ENCODE measurements around the gene PCYOX1L.

PCYOX1L gene

DNA sequence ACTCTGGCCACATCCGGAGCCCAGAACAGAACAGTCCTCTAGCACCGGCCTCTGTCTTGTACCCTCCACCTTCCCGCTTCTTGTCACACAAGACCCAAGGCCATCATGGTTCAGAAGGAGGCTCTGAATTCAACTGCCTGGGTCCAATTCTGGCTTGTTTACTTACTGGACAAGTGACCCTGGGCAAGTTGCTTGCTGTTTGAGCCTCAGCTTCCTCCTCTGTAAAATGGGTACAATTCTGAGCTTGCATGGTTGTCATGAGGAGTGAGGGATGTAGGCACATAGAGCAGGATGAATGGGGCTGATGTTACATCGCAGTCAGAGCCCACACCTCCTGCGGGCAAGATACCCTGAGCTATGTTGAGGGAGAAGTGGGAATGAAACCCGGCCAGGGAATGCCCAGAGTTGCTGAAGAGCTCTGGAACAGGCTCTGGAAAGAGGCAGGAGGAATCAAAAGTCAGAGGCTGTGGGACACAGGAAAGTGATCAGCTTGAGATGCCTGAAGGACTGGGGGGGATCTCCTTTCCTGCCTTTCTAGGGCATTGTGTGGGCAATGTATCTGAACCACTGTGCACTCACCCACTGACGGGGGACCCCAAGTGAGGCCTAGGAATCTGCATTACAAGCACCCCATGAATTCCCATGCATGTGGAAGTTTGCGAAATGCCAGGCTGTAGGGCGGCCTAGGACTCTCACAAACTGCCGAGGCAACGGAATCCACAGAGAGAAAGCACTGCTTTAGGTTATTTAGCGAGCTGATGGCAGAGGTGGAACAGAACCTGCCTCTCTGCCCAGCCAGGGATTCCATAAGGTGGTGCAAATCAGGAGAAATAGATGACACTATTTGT lies 50.6 kb downstream of the PCYOX1L start:
- DNase-seq = no peak

DNA sequence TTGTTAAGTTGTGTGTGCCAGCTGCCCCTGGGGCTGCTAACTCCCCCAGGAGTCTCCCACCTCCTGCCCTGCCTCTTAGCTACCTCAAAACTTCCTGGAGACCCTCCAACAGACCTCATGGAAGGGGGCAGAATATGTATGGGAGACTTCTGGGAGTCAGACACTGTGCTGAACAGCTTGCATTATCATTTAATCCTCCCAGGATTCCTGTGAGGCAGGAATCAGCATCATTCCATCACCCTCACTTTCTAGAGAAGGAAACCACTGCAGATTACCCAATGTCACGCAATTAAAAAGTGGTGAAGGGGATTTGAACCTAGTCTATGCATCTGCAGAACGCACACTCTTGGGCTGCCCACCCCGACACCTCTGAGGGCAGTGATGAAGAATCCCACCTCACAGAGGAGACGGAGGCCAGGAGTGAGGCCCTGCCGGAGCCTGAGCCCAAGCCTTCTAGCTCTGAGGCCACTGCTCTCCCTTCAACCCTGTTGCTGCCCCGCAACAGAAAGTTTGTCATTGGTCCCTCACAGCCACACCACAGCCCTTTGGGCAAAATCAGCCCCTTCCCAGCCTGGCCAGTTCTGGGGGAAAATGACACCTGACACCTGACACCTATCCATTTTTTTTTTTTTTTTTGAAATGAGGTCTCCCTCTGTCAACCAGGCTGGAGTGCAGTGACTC lies 51.6 kb downstream of the PCYOX1L start:
- no peak for DNase-seq

GRCh38 chr5:149410071-149410470 lies 52.2 kb downstream of the PCYOX1L start:
- DNase-seq = no peak

DNA sequence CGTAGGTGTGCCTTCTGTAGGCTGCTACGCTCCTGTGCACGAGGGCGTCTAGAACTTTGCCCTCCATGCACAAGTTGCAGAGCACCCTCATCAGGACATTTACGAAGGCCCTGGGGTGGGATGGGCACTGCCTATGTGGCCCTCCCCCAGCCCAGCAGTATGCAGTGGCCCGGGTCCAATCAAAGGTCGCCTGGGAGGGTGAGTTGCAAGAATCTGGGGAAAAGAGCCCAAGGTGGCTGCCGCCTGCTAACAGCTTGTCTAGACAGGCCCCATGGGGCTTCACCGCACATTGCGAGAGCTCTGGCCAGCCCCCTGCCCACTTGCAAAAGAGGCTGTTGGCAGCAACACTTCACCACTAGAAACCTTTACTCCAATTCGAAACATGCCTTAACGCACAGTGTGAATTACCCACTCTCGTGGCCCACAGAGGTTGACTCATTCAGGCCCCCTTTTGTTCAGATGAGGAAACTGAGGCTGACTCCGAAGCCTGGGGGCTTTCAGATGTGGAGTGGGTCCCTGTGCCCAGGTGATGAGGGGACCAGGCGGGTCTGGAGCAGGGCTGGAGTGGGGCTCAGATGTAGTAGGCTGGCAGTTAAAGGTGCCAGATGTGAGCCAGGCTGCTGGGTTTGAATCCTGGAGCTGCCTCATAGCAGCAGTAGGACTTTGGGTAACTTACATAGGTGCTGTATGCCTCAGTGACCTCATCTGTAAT lies 53.0 kb downstream of the PCYOX1L start:
- DNase-seq = no peak

- no peak for DNase-seq
Observed at GRCh38 chr5:149411738-149412519, 54.1 kb downstream of the PCYOX1L start.

GRCh38 chr5:149412783-149413476 lies 55.1 kb downstream of the PCYOX1L start:
- DNase-seq = no peak

- no peak for DNase-seq
Observed at GRCh38 chr5:149413477-149414210, 55.8 kb downstream of the PCYOX1L start.

- no peak for DNase-seq
Observed at GRCh38 chr5:149414405-149415065, 56.7 kb downstream of the PCYOX1L start.

DNA sequence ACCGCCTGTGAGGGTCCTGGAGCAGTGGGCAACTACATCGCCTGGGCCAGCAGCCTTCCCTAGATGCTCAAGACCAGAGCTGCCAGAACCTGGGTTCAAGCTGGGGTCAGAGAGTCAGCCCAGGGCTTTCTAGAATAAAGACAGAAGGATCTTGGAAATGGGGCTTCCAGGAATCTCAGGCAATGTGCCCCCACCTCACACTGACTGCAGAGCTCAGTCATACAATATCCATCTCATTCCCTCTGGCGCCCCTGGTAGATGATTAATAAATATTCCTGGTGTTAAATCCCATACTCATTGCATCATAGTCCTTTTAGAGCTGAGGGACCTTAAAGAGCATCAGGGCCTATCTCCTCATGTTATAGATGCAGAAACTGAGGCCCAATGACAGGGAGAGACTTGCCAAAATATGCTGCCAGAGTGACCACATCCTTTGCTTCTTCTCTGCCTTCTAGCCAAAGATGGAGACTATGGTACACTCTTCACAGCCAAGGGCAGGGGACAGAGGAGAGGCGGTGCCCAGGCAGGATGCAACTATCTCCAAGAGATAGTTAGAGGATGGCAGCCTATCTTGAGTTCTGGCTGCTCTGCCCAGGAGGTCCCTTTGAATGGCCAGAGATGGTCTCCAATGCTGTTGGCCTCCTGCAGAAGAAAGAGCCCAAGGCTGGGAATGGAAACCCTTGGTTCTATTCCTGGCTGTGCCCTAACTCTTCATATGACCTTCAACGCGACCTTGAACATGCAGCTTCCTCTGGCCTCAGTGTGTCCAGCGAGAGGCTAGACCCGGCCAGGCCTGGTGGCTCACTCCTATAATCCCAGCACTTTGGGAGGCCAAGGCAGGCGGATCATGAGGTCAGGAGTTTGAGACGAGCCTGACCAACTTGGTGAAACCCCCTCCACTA lies 57.5 kb downstream of the PCYOX1L start:
- DNase-seq = no peak

- DNase-seq = no peak
Observed at GRCh38 chr5:149416987-149417710, 59.3 kb downstream of the PCYOX1L start.

GRCh38 chr5:149417711-149418368 lies 60.0 kb downstream of the PCYOX1L start:
- no peak for DNase-seq

DNA sequence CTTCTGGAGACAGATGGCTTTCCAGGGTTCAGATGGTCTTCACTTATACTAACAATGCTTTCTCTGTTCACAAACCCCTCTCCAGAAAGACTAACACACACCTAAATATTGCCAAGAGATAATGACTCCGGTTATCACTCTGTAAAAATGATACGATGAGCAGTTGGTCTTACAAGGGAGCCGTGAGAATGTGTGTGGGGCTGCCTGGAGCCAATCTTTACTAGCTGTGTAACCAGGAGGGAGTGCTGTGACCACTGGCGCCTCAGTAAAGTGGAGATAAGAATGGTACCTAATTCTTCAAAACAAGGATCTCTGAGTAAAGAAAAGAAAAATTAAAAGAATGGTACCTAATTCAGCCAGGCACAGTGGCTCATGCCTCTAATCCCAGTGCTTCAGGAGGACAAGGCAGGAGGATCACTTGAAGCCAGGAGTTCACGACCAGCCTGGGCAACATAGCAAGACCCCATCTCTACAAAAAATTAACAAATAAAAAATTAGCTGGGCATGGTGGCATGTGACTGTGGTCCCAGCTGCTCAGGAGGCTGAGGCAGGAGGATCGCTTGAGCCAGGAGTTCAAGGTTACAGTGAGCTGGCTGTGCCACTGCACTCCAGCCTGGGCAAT lies 61.2 kb downstream of the PCYOX1L start:
- no peak for DNase-seq

Data from T-helper 9 cell (primary cell).